ENCODE results near the gene CAT.
A peak's percentile ranks its signal among the peaks of the same experiment; 100 is the strongest.

CAT gene

DNA sequence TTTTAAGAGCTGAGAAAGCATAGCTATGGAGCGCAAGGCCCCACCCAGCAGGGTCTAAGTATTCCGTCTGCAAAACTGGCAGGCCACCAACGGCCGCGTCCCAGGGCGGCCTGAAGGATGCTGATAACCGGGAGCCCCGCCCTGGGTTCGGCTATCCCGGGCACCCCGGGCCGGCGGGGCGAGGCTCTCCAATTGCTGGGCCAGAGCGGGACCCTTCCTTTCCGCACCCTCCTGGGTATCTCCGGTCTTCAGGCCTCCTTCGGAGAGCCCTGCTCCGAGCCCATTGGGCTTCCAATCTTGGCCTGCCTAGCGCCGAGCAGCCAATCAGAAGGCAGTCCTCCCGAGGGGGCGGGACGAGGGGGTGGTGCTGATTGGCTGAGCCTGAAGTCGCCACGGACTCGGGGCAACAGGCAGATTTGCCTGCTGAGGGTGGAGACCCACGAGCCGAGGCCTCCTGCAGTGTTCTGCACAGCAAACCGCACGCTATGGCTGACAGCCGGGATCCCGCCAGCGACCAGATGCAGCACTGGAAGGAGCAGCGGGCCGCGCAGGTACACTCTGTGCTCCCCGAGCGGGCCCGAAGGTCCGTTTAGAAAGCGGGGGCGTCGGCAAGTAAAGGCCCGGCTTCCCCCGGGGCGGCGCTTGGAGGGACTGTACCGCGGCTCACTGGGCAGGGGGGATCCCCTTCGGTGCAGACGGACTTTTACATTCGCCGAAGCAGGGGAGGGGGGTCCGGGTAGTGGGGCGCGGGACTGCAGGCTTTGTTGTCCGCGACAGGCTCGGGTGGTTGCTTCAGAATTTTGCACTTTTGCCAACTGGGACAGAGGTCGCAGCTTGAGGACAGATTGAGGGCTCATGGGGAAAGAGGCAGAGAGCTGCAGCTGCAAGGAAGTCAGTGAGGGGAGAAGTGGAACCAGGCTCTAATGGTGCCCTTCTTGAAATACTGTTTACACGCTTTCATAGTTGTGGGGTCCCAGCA, at the start of gene CAT:
CAT (plus strand) TSS at position 406 of the 979 bp plus-strand sequence; CDS start at position 486, 80 bp downstream.
- TF ChIP-seq, protein P1, sequence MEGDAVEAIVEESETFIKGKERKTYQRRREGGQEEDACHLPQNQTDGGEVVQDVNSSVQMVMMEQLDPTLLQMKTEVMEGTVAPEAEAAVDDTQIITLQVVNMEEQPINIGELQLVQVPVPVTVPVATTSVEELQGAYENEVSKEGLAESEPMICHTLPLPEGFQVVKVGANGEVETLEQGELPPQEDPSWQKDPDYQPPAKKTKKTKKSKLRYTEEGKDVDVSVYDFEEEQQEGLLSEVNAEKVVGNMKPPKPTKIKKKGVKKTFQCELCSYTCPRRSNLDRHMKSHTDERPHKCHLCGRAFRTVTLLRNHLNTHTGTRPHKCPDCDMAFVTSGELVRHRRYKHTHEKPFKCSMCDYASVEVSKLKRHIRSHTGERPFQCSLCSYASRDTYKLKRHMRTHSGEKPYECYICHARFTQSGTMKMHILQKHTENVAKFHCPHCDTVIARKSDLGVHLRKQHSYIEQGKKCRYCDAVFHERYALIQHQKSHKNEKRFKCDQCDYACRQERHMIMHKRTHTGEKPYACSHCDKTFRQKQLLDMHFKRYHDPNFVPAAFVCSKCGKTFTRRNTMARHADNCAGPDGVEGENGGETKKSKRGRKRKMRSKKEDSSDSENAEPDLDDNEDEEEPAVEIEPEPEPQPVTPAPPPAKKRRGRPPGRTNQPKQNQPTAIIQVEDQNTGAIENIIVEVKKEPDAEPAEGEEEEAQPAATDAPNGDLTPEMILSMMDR (IDR thresholded peaks at IDR 0.05; ENCODE audit: low read depth, low read length) = no peak
- H3K4me3 ChIP-seq (ENCODE audit: low read depth, low read length) = peak within 1 kb of the TSS; percentile 87

DNA sequence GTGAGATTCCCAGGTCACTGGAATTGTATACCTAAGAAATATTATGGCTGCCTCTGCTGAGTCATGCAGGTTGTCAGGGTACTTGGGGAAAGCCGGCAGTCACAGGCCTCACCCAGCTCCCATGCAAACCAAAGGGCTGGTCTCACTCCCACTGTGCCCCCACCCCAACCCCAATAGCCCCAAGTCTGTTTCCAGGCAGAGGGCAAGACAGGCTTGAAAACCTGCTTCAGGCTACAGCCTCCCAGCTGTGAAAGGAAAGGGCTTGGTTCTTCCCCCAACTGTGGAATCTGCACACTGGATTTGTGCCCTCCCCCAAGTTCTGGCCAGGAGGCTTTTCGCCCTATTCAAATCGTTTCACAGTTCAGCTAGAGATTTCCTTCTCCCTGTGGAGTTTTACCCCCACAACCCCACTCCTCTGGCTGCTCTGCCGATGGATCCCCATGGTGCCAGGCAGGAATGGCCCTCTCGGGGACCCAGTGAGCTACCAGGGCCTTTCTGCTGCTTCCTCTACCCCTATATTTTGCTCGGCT, 43.9 kb upstream of the CAT start:
- TF ChIP-seq, protein P1 (IDR thresholded peaks at IDR 0.05; ENCODE audit: low read depth, low read length) = no peak
- H3K4me3 ChIP-seq (ENCODE audit: low read depth, low read length) = no peak overlapping the region

DNA sequence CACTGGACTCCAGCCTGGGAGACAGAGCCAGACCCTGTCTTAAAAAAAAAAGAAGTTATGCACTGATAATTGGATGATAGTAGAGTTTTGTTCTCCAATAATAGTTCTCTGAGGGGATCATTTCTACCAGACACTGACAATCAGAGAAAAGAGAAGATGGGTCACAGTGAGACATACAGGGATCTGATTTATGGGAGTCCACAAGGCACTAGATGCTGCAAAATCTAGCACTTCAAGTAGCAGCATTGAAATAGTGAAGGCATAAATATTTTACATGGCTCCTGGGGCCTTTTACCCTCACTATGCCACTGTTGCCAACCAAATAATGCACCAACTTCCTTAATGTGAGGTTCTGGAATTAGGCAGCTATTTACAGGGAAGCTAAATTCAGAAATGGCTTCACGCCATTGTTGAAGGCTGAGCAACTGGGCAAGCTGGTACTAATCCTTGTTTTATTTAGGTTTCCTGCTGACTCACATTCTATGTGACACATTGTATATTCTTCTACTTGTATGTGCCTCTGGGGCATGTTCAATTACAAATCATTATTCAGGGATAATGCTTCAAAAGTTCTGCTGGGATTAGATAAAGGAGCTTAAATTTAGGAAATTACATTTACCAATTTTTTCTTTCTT, 42.7 kb upstream of the CAT start:
- TF ChIP-seq, protein P1 (IDR thresholded peaks at IDR 0.05; ENCODE audit: low read depth, low read length) = no peak
- no peak overlapping the region for H3K4me3 ChIP-seq (ENCODE audit: low read depth, low read length)

DNA sequence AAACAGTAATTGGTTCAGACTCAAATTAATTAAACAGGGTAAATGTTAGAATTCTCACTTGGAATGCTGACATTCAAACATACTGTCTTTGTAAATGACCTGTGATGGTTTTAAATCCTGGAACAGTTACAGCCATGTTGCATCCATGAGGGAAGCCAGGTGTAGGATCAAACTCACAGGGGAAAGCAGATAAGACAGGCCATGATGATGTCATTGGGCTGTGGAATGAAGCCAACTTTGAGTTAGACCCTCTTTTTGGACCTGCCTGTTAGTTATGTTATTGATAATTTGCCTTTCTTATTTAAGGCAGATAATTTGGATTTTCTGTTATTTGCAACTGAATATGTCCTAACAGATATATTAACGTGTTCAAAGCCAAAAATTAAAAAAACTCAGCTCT, 41.6 kb upstream of the CAT start:
- H3K4me3 ChIP-seq (ENCODE audit: low read depth, low read length) = no peak overlapping the region
- TF ChIP-seq, protein P1 (IDR thresholded peaks at IDR 0.05; ENCODE audit: low read depth, low read length) = no peak

DNA sequence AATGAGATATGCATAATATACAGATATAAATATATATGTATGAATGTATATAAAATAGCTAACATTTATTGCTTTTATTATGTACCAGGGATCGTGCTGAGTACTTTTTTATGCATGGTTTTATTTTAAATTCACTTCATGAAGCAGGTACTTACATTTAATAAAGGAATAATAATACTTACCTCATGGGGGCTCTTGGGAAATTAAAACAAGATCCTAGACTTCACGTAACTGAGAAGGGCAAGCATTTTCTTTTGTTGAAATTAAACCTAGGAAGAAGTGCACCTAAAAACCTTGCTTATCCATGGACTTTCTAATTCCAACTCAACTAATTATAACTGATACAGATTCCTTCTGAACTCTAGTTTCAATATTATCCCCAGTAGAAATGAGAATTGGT, 40.9 kb upstream of the CAT start:
- TF ChIP-seq, protein P1 (IDR thresholded peaks at IDR 0.05; ENCODE audit: low read depth, low read length) = no peak
- H3K4me3 ChIP-seq (ENCODE audit: low read depth, low read length) = no peak overlapping the region

DNA sequence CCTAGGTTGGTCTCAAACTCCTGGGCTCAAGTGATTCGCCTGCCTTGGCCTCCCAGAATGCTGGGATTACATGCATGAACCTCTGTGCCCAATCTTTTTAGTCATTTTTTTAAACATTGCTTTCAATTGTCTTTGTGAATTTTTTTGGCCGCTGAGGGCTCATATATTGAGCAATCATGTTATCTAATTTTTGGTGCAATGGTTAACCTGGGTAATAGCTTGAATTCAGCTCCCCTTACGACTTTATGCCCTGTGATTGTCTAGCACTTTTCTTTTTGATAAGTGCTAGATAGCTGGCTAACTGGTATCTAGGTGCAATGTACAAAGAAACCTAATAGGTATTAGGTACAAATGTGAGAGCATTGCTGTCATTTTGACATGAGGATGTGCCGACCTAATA, 35.3 kb upstream of the CAT start:
- TF ChIP-seq, protein P1 (IDR thresholded peaks at IDR 0.05; ENCODE audit: low read depth, low read length) = no peak
- no peak overlapping the region for H3K4me3 ChIP-seq (ENCODE audit: low read depth, low read length)

Measured in WI38 (cell line).